Measurements from ENCODE around the gene SOCS3. TPM values are rescaled to one million over a fixed set of nuclear protein-coding genes. Genes with fewer than 3 reads are reported as not detected.

Gene SOCS3
- total RNA-seq, 1 donor from 2014 or later = 13.7 TPM

- no peak for FAIRE-seq
- TF ChIP-seq CTCF (IDR thresholded peaks at IDR 0.05; ENCODE audit: insufficient read depth, low read length, severe bottlenecking) = no peak
- no peak for DNase-seq (ENCODE audit: low read depth)
- no peak overlapping the region for H3K4me3 ChIP-seq (ENCODE audit: low read depth, low read length)
- H3K36me3 ChIP-seq (ENCODE audit: control insufficient read depth, insufficient read depth, low read length) = no peaks in the 10 kb centered on the region
- H3K27me3 ChIP-seq (ENCODE audit: control insufficient read depth, insufficient read depth, low read length) = no peaks in the 10 kb centered on the region
Measured at GRCh38 chr17:78317794-78318400, 42.0 kb downstream of the SOCS3 start.

- Histone ChIP-seq H3K4me3 (ENCODE audit: low read depth, low read length) (no peak overlapping the region), H3K27me3 (ENCODE audit: control insufficient read depth, insufficient read depth, low read length) (no peaks in the 10 kb centered on the region), H3K36me3 (ENCODE audit: control insufficient read depth, insufficient read depth, low read length) (no peaks in the 10 kb centered on the region)
- peak; percentile 43 for DNase-seq (ENCODE audit: low read depth)
- FAIRE-seq = no peak
- TF ChIP-seq CTCF (IDR thresholded peaks at IDR 0.05; ENCODE audit: insufficient read depth, low read length, severe bottlenecking) = no peak
Measured at GRCh38 chr17:78316867-78317789, 42.7 kb downstream of the SOCS3 start.

GRCh38 chr17:78316115-78316866, 43.6 kb downstream of the SOCS3 start:
- Histone ChIP-seq H3K36me3 (ENCODE audit: control insufficient read depth, insufficient read depth, low read length) (no peaks in the 10 kb centered on the region), H3K27me3 (ENCODE audit: control insufficient read depth, insufficient read depth, low read length) (no peaks in the 10 kb centered on the region), H3K4me3 (ENCODE audit: low read depth, low read length) (no peak overlapping the region)
- DNase-seq (ENCODE audit: low read depth) (no peak), FAIRE-seq (no peak)
- TF ChIP-seq CTCF (IDR thresholded peaks at IDR 0.05; ENCODE audit: insufficient read depth, low read length, severe bottlenecking) = no peak

GRCh38 chr17:78315355-78316114, 44.3 kb downstream of the SOCS3 start:
- no peaks in the 10 kb centered on the region for H3K36me3 ChIP-seq (ENCODE audit: control insufficient read depth, insufficient read depth, low read length)
- TF ChIP-seq CTCF (IDR thresholded peaks at IDR 0.05; ENCODE audit: insufficient read depth, low read length, severe bottlenecking) = peak; percentile 30
- no peak for FAIRE-seq
- H3K4me3 ChIP-seq (ENCODE audit: low read depth, low read length) = no peak overlapping the region
- no peaks in the 10 kb centered on the region for H3K27me3 ChIP-seq (ENCODE audit: control insufficient read depth, insufficient read depth, low read length)
- DNase-seq (ENCODE audit: low read depth) = peak; percentile 92

- no peaks in the 10 kb centered on the region for H3K27me3 ChIP-seq (ENCODE audit: control insufficient read depth, insufficient read depth, low read length)
- DNase-seq (ENCODE audit: low read depth) (no peak), FAIRE-seq (no peak)
- H3K36me3 ChIP-seq (ENCODE audit: control insufficient read depth, insufficient read depth, low read length) = no peaks in the 10 kb centered on the region
- no peak for TF ChIP-seq CTCF (IDR thresholded peaks at IDR 0.05; ENCODE audit: insufficient read depth, low read length, severe bottlenecking)
- H3K4me3 ChIP-seq (ENCODE audit: low read depth, low read length) = no peak overlapping the region
Measured at GRCh38 chr17:78314683-78315354, 45.1 kb downstream of the SOCS3 start.
